MCF 10A (cell line): ENCODE data around the gene MEIKIN. TPM values are rescaled to one million over a fixed set of nuclear protein-coding genes. Genes with fewer than 3 reads are reported as not detected.

Experiments used
- BruUV-seq: library from RNA; stranded (reverse); fragments of 400-500 nt; replicated peaks from 2 replicates; lab custom pipeline; 2021; lab: Mats Ljungman, UMichigan
- CTCF ChIA-PET: fragments of 300-600 bp; sonication (Branson Sonifier 250); formaldehyde crosslinking; extraction: SDS; loops from one replicate; lab custom pipeline; 2021; ENCODE audit warnings: antibody characterized with exemption, inconsistent platforms; lab: Yijun Ruan, JAX
- POLR2A ChIA-PET: fragments of 300-600, 350-650 bp; sonication (Branson Sonifier 250); formaldehyde crosslinking; extraction: SDS; loops from one replicate; lab custom pipeline; 2020; ENCODE audit warnings: antibody characterized with exemption, inconsistent platforms; lab: Yijun Ruan, JAX
- DNase-seq: peaks from one replicate; pipeline ENCODE4 v3.0.0-alpha.2; 2018; ENCODE audit not compliant: unreplicated experiment
- H3K27ac Mint-ChIP-seq: one replicate; pipeline ENCODE4 v1.8.0; 2022; ENCODE audit warnings: mild to moderate bottlenecking, low read depth, mixed read lengths; ENCODE audit not compliant: unreplicated experiment
- H3K27me3 Mint-ChIP-seq: one replicate; pipeline ENCODE4 v1.8.0; 2022; ENCODE audit warnings: mixed read lengths; ENCODE audit not compliant: insufficient read depth, unreplicated experiment
- H3K36me3 Mint-ChIP-seq: one replicate; pipeline ENCODE4 v1.8.0; 2022; ENCODE audit warnings: mild to moderate bottlenecking, moderate library complexity, mixed read lengths; ENCODE audit not compliant: insufficient read depth, unreplicated experiment
- H3K4me1 Mint-ChIP-seq: one replicate; pipeline ENCODE4 v1.8.0; 2022; ENCODE audit warnings: mixed read lengths; ENCODE audit not compliant: insufficient read depth, unreplicated experiment
- H3K4me3 Mint-ChIP-seq: one replicate; pipeline ENCODE4 v1.8.0; 2022; ENCODE audit warnings: mild to moderate bottlenecking, moderate library complexity, mixed read lengths; ENCODE audit not compliant: unreplicated experiment
- H3K9me3 Mint-ChIP-seq: one replicate; pipeline ENCODE4 v1.8.0; 2022; ENCODE audit warnings: mixed read lengths; ENCODE audit not compliant: unreplicated experiment
- intact Hi-C: fragments of 100-400 bp; cut with micrococcal nuclease; formaldehyde crosslinking; loops from 2 replicates; pipeline ENCODE4 v1.14.1; 2022
- total RNA-seq: library from RNA; stranded (reverse); gene quantifications from 2 replicates; pipeline ENCODE4 v1.2.3, GENCODE V29; 2022
- TF ChIP-seq, protein P1 (sequence below): fragments of 200-600 bp; IDR thresholded peaks from one replicate; pipeline ENCODE4 v1.8.0; 2022; ENCODE audit warnings: antibody characterized with exemption, mild to moderate bottlenecking; ENCODE audit not compliant: unreplicated experiment

MEIKIN gene
- total RNA-seq, 1 experiment from 2014 or later: not detected

DNA sequence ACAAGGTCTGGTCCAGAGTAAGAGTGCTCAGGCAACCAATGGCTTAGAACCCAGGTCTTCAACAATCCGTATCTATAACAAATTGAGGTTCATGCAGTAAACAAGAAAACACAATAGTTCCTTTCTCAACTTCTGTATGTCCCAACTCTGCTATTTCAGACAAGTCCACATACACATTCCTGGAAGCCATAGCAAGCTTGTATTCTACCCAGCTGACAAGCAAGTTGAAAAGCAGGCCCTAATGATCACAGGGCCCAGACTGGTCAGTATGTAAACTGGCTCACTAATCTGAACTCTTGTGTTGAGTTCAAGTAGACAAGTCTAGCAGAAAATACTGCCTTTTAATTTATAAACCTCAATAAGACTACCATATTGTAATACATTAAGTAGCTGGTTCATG lies 175.5 kb downstream of the MEIKIN start:
- Mint-ChIP-seq H3K27ac (no peak overlapping the region), H3K9me3 (no peaks in the 10 kb centered on the region), H3K4me3 (no peak overlapping the region), H3K27me3 (no peaks in the 10 kb centered on the region), H3K36me3 (peaks cover 2% of the 10 kb centered on the region), H3K4me1 (peaks cover 24% of the 10 kb centered on the region)
- BruUV-seq: no TSS peak
- intact Hi-C loops: no loop called here
- ChIA-PET POLR2A (interaction anchor here (0.8 to 1.6 kb wide), 4 partner anchors 17 to 238 kb away, joined by 3 to 9 read pairs (median 4); partner anchors contain the start of gene FNIP1), CTCF (interaction anchor here (0.7 kb wide), 2 partner anchors 13 to 181 kb away, joined by 3 to 4 read pairs; no protein-coding TSS in a partner anchor)
- DNase-seq: no peak
- TF ChIP-seq, protein P1, sequence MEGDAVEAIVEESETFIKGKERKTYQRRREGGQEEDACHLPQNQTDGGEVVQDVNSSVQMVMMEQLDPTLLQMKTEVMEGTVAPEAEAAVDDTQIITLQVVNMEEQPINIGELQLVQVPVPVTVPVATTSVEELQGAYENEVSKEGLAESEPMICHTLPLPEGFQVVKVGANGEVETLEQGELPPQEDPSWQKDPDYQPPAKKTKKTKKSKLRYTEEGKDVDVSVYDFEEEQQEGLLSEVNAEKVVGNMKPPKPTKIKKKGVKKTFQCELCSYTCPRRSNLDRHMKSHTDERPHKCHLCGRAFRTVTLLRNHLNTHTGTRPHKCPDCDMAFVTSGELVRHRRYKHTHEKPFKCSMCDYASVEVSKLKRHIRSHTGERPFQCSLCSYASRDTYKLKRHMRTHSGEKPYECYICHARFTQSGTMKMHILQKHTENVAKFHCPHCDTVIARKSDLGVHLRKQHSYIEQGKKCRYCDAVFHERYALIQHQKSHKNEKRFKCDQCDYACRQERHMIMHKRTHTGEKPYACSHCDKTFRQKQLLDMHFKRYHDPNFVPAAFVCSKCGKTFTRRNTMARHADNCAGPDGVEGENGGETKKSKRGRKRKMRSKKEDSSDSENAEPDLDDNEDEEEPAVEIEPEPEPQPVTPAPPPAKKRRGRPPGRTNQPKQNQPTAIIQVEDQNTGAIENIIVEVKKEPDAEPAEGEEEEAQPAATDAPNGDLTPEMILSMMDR: no peak

DNA sequence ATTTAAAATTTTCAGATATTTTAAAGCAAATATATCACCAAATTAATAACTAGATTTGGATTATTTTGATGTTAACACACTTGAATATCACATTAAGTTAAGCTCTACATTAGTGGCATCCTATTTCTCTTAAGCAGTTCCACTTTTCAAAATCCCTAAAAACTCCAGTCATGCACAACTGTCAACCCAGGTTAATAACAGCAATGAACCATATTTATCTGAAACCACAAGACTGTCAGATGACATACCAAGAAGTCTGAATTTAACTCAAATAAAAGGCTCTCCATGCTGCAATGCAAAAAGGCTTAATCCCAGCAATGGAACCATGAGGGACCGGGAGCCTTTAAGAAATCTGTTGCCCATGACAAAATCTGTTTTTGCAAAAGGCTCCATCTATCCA lies 176.1 kb downstream of the MEIKIN start:
- CTCF ChIA-PET: interaction anchor here (0.7 kb wide), 1 partner anchor 12 kb away, joined by 3 read pairs; no protein-coding TSS in a partner anchor
- Mint-ChIP-seq H3K27me3 (no peaks in the 10 kb centered on the region), H3K4me1 (peaks cover 27% of the 10 kb centered on the region), H3K27ac (no peak overlapping the region), H3K36me3 (peaks cover 8% of the 10 kb centered on the region), H3K4me3 (no peak overlapping the region), H3K9me3 (no peaks in the 10 kb centered on the region)
- TF ChIP-seq, protein P1: no peak
- no TSS peak for BruUV-seq
- no peak for DNase-seq
- POLR2A ChIA-PET: interaction anchor here (1.2 to 1.6 kb wide), 2 partner anchors 27 to 238 kb away, joined by 4 to 9 read pairs; partner anchors contain the start of gene FNIP1
- intact Hi-C loops: no loop called here

DNA sequence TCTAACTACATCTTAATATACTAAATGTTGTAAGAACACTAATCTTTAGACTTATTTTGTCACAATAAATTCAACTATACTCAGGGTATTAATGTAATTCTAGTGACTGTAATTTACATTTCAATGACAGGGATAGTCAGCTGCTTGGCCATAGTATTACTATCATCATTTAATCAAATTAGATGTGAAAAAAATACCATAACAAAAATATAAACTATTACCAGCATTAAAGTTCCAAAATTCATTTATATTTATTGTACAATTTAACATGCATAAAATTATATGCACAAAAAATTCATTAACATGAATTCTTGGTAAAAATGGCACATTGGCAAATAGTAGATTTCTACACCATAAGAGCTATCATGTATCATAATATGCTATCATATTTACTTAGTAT lies 177.6 kb downstream of the MEIKIN start:
- POLR2A ChIA-PET: interaction anchor here (0.6 to 1.4 kb wide), 6 partner anchors 18 to 731 kb away, joined by 3 to 6 read pairs (median 4); partner anchors contain the start of gene FNIP1
- Mint-ChIP-seq H3K9me3 (peaks cover 2% of the 10 kb centered on the region), H3K27ac (no peak overlapping the region), H3K27me3 (no peaks in the 10 kb centered on the region), H3K4me3 (no peak overlapping the region), H3K36me3 (peaks cover 12% of the 10 kb centered on the region), H3K4me1 (peaks cover 27% of the 10 kb centered on the region)
- DNase-seq: no peak
- no TSS peak for BruUV-seq
- CTCF ChIA-PET: interaction anchor here (0.6 to 0.7 kb wide), 3 partner anchors 72 to 198 kb away, joined by 3 read pairs; no protein-coding TSS in a partner anchor
- TF ChIP-seq, protein P1: no peak
- intact Hi-C loops: no loop called here

DNA sequence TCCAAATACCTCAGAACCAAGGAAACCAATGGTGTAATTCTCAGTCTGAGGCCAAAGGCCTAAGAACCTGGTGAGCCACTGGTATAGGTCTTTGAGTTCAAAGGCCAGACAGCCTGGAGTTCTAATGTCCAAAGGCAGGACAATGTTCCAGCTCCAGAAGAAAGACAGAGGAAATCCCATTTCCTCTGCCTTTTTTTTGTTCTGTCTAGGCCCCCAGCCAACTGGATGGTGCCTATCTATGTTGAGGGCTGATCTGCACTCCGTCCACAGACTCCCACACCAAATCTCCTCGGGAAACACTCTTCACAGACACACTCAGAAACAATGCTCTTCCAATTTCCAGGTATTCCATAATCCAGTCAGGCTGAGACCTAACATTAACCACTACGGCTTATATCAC lies 178.8 kb downstream of the MEIKIN start:
- DNase-seq: no peak
- Mint-ChIP-seq H3K4me1 (peaks cover 27% of the 10 kb centered on the region), H3K9me3 (peaks cover 11% of the 10 kb centered on the region), H3K27me3 (no peaks in the 10 kb centered on the region), H3K4me3 (no peak overlapping the region), H3K36me3 (peaks cover 12% of the 10 kb centered on the region), H3K27ac (peak overlapping the region; percentile 55)
- CTCF ChIA-PET: interaction anchor here (0.6 kb wide), 1 partner anchor 47 kb away, joined by 3 read pairs; no protein-coding TSS in a partner anchor
- POLR2A ChIA-PET: no interaction called here
- TF ChIP-seq, protein P1: no peak
- no TSS peak for BruUV-seq
- intact Hi-C loops: no loop called here
